Activated naive CD8-positive, alpha-beta T cell treated with anti-CD3 and anti-CD28 coated beads for 36 hours (primary cell): ENCODE results near the gene RAB1B. TPM values are rescaled to one million over a fixed set of nuclear protein-coding genes. Genes with fewer than 3 reads are reported as not detected.
A peak's percentile ranks its signal among the peaks of the same experiment; 100 is the strongest.
"Not testable (repeated sequence)": the region's sequence is repeated elsewhere in the genome, so short reads cannot be mapped to it uniquely, and the experiment has no call there.

Experiments used
- DNase-seq: peaks from one replicate; pipeline ENCODE4 v3.0.0; 2021
- H3K27ac Mint-ChIP-seq: one replicate; pipeline ENCODE4 v1.8.0; 2022; ENCODE audit warnings: mild to moderate bottlenecking, moderate library complexity, mixed read lengths
- H3K27me3 Mint-ChIP-seq: one replicate; pipeline ENCODE4 v1.8.0; 2022; ENCODE audit warnings: mild to moderate bottlenecking, mixed read lengths
- H3K36me3 Mint-ChIP-seq: one replicate; pipeline ENCODE4 v1.8.0; 2021; ENCODE audit warnings: mild to moderate bottlenecking, mixed read lengths
- H3K4me1 Mint-ChIP-seq: one replicate; pipeline ENCODE4 v1.8.0; 2021; ENCODE audit warnings: mixed read lengths
- H3K4me3 Mint-ChIP-seq: one replicate; pipeline ENCODE4 v1.8.0; 2022; ENCODE audit warnings: mild to moderate bottlenecking, moderate library complexity, mixed read lengths
- H3K9me3 Mint-ChIP-seq: one replicate; pipeline ENCODE4 v1.8.0; 2022; ENCODE audit warnings: mixed read lengths
- total RNA-seq, 2 experiments: library from RNA; stranded (reverse); gene quantifications; one replicate each; pipeline ENCODE4 v1.2.3, GENCODE V29; 2021

RAB1B gene
- total RNA-seq, 2 experiments from 2014 or later, result 97.6 to 102 TPM

DNA sequence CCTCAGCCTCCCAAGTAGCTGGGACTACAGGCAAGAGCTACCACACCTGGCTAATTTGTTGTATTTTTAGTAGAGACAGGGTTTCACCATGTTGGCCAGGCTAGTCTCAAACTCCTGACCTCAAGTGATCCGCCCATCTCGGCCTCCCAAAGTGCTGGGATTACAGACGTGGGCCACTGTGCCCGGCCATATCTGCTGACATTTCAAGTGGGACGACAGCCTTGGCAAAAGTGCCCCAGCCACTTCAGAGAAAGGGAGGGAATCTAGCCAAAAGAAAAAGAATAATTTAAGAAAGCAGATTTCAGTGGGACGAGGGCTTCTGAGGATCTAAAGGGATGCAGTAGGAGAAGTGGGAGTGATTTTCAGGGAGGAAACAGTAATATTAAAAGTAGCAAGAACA lies 15.4 kb upstream of the RAB1B start:
- H3K4me1 Mint-ChIP-seq, result peaks cover 12% of the 10 kb centered on the region
- H3K27me3 Mint-ChIP-seq, DNase-seq, H3K36me3 Mint-ChIP-seq, H3K4me3 Mint-ChIP-seq, H3K9me3 Mint-ChIP-seq, H3K27ac Mint-ChIP-seq: not testable (repeated sequence)

GRCh38 chr11:66258473-66258893 lies 10.0 kb upstream of the RAB1B start:
- peaks cover 18% of the 10 kb centered on the region for H3K36me3 Mint-ChIP-seq
- H3K4me3 Mint-ChIP-seq, result peak overlapping the region; percentile 92
- H3K9me3 Mint-ChIP-seq, result no peaks in the 10 kb centered on the region
- H3K27me3 Mint-ChIP-seq, result no peaks in the 10 kb centered on the region
- DNase-seq, result no peak
- peak overlapping the region; percentile 96 for H3K27ac Mint-ChIP-seq
- peaks cover 21% of the 10 kb centered on the region for H3K4me1 Mint-ChIP-seq

GRCh38 chr11:66259225-66259624 lies 9.2 kb upstream of the RAB1B start:
- no peak for DNase-seq
- Mint-ChIP-seq H3K4me1 (peaks cover 21% of the 10 kb centered on the region), H3K4me3 (peak overlapping the region; percentile 92), H3K36me3 (peaks cover 18% of the 10 kb centered on the region), H3K9me3 (no peaks in the 10 kb centered on the region), H3K27me3 (no peaks in the 10 kb centered on the region), H3K27ac (no peak overlapping the region)

DNA sequence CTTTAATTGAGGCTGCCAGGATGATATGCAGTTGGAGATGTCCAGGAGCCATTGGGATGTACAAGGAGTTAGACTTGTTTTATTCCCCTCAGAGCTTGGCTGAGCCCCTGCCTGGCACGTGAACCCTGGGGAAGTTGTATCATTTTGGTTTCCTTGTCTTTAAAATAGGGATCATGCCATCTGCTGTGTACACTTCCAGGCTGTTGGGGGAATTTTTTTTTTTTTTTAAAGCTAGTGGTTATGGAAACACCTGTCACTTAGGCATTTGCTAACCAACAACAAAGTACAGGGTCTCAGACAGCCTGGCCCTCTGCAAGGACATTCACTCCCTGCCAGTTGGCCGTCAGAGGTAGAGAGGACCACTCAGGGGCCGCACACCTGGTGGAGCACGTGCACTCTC lies 8.5 kb upstream of the RAB1B start:
- peaks cover 18% of the 10 kb centered on the region for H3K36me3 Mint-ChIP-seq
- no peak overlapping the region for H3K4me3 Mint-ChIP-seq

DNA sequence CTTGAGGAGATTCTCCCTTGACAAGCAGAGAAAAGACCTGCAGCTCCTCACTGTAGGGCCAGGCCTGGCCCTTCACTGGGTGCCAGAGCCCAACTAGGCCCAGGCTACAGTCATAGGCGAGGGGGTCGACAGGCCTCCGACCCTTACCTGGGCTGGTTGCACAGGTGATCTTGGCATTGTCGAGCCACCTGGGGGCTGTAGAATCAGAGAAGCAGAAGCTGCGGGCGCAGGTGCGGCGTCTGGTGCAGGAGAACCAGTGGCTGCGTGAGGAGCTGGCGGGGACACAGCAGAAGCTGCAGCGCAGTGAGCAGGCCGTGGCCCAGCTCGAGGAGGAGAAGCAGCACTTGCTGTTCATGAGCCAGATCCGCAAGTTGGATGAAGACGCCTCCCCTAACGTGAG lies 6.9 kb upstream of the RAB1B start:
- Mint-ChIP-seq H3K9me3 (no peaks in the 10 kb centered on the region), H3K36me3 (peaks cover 18% of the 10 kb centered on the region), H3K27ac (no peak overlapping the region), H3K4me3 (no peak overlapping the region), H3K4me1 (peaks cover 13% of the 10 kb centered on the region), H3K27me3 (no peaks in the 10 kb centered on the region)
- no peak for DNase-seq

More for the DNA sequence above, 8.5 kb upstream of the RAB1B start:
- H3K27me3 Mint-ChIP-seq, result no peaks in the 10 kb centered on the region
- peaks cover 21% of the 10 kb centered on the region for H3K4me1 Mint-ChIP-seq
- no peak for DNase-seq
- H3K9me3 Mint-ChIP-seq, result no peaks in the 10 kb centered on the region
- H3K27ac Mint-ChIP-seq, result no peak overlapping the region

- H3K27me3 Mint-ChIP-seq, result no peaks in the 10 kb centered on the region
- no peak overlapping the region for H3K4me3 Mint-ChIP-seq
- no peak for DNase-seq
- H3K4me1 Mint-ChIP-seq, result peaks cover 17% of the 10 kb centered on the region
- no peaks in the 10 kb centered on the region for H3K9me3 Mint-ChIP-seq
- peaks cover 18% of the 10 kb centered on the region for H3K36me3 Mint-ChIP-seq
- no peak overlapping the region for H3K27ac Mint-ChIP-seq
Measured at GRCh38 chr11:66262191-66262590, 6.2 kb upstream of the RAB1B start.

DNA sequence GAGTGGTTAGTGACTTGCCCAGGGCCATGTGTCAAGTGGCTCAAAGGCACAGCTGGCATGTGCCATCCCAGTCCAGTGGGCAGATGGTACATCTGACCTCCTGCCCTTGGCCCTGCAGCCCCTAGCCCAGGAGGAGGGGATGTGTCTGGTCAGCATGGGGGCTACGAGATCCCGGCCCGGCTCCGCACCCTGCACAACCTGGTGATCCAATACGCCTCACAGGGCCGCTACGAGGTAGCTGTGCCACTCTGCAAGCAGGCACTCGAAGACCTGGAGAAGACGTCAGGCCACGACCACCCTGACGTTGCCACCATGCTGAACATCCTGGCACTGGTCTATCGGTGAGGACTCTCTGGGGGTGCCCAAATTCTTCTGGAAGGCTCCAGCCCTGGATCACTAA lies 5.7 kb upstream of the RAB1B start:
- Mint-ChIP-seq H3K9me3 (no peaks in the 10 kb centered on the region), H3K4me1 (peaks cover 20% of the 10 kb centered on the region), H3K27ac (no peak overlapping the region), H3K27me3 (no peaks in the 10 kb centered on the region), H3K36me3 (peaks cover 18% of the 10 kb centered on the region), H3K4me3 (no peak overlapping the region)
- no peak for DNase-seq

DNA sequence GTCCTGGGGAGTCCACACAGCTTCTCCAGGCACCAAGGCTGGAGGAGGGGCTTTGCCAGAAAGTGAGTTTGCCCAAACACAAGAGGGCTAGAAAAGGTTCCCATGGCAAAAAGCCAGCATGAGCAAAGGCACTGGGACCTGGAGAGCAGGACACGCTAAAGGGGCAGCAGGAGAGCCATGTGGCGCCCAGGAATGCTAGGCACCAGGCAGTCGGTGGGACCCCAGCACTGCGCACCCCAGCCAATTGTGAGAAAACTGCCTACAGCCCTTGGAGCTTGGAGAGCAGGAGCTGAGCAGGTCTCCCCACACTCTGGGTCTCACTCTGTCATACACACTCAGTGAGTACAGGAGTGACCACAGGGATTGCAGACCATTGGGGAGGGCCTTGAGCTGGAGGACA lies 5.2 kb upstream of the RAB1B start:
- H3K9me3 Mint-ChIP-seq, result no peaks in the 10 kb centered on the region
- peaks cover 26% of the 10 kb centered on the region for H3K4me1 Mint-ChIP-seq
- no peaks in the 10 kb centered on the region for H3K27me3 Mint-ChIP-seq
- no peak overlapping the region for H3K4me3 Mint-ChIP-seq
- no peak for DNase-seq
- H3K27ac Mint-ChIP-seq, result no peak overlapping the region
- peaks cover 18% of the 10 kb centered on the region for H3K36me3 Mint-ChIP-seq

GRCh38 chr11:66263785-66264184 lies 4.7 kb upstream of the RAB1B start:
- Mint-ChIP-seq H3K4me3 (no peak overlapping the region), H3K27ac (no peak overlapping the region), H3K27me3 (no peaks in the 10 kb centered on the region), H3K4me1 (peaks cover 24% of the 10 kb centered on the region), H3K9me3 (no peaks in the 10 kb centered on the region), H3K36me3 (peaks cover 18% of the 10 kb centered on the region)
- no peak for DNase-seq

- H3K36me3 Mint-ChIP-seq, result peaks cover 12% of the 10 kb centered on the region
- H3K4me3 Mint-ChIP-seq, result no peak overlapping the region
- H3K27ac Mint-ChIP-seq, result no peak overlapping the region
- DNase-seq, result no peak
- no peaks in the 10 kb centered on the region for H3K27me3 Mint-ChIP-seq
- peaks cover 19% of the 10 kb centered on the region for H3K4me1 Mint-ChIP-seq
- H3K9me3 Mint-ChIP-seq, result no peaks in the 10 kb centered on the region
Measured at GRCh38 chr11:66264383-66264782, 4.1 kb upstream of the RAB1B start.

DNA sequence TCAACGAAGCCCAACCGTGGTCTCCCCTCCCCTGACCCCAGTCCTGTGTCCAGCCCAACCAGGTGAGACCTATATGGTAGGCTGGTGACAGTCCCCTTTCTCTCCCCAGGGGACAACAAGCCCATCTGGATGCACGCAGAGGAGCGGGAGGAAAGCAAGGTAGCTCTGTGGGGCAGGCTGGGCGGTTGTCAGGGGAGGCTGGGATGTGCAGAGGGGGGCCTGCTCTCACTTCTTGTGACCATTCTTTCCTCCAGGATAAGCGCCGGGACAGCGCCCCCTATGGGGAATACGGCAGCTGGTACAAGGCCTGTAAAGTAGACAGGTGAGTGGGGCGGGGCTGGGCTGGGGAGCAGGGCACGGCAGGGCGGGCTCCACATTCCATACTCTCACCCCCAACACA lies 3.5 kb upstream of the RAB1B start:
- H3K4me3 Mint-ChIP-seq, result no peak overlapping the region
- no peak overlapping the region for H3K27ac Mint-ChIP-seq
- peaks cover 7% of the 10 kb centered on the region for H3K36me3 Mint-ChIP-seq
- H3K4me1 Mint-ChIP-seq, result peaks cover 19% of the 10 kb centered on the region
- H3K27me3 Mint-ChIP-seq, result no peaks in the 10 kb centered on the region
- no peaks in the 10 kb centered on the region for H3K9me3 Mint-ChIP-seq
- peak; percentile 56 for DNase-seq

- Mint-ChIP-seq H3K9me3 (no peaks in the 10 kb centered on the region), H3K4me3 (no peak overlapping the region), H3K27ac (no peak overlapping the region), H3K36me3 (peaks cover 5% of the 10 kb centered on the region), H3K4me1 (peaks cover 24% of the 10 kb centered on the region), H3K27me3 (no peaks in the 10 kb centered on the region)
- no peak for DNase-seq
Measured at GRCh38 chr11:66265531-66266377, 2.7 kb upstream of the RAB1B start.

- Mint-ChIP-seq H3K36me3 (peaks cover 7% of the 10 kb centered on the region), H3K4me1 (peaks cover 26% of the 10 kb centered on the region), H3K4me3 (no peak overlapping the region), H3K27ac (peak overlapping the region; percentile 85), H3K9me3 (no peaks in the 10 kb centered on the region), H3K27me3 (no peaks in the 10 kb centered on the region)
- no peak for DNase-seq
Measured at GRCh38 chr11:66266378-66267038, 1.9 kb upstream of the RAB1B start.

GRCh38 chr11:66267039-66267378 lies 1.4 kb upstream of the RAB1B start:
- no peaks in the 10 kb centered on the region for H3K9me3 Mint-ChIP-seq
- peak overlapping the region; percentile 86 for H3K4me3 Mint-ChIP-seq
- peak overlapping the region; percentile 85 for H3K27ac Mint-ChIP-seq
- peaks cover 28% of the 10 kb centered on the region for H3K4me1 Mint-ChIP-seq
- no peaks in the 10 kb centered on the region for H3K27me3 Mint-ChIP-seq
- no peak for DNase-seq
- H3K36me3 Mint-ChIP-seq, result peaks cover 6% of the 10 kb centered on the region

- peak; percentile 90 for DNase-seq
- Mint-ChIP-seq H3K4me1 (peaks cover 28% of the 10 kb centered on the region), H3K27me3 (no peaks in the 10 kb centered on the region), H3K36me3 (peaks cover 6% of the 10 kb centered on the region), H3K9me3 (no peaks in the 10 kb centered on the region), H3K27ac (peak overlapping the region; percentile 96), H3K4me3 (peak overlapping the region; percentile 86)
Measured at GRCh38 chr11:66267379-66268243, 828 bp upstream of the RAB1B start.
